Cardiac muscle cell (in vitro differentiated cells and primary cell): Measurements from ENCODE around the gene CASP10. TPM values are rescaled to one million over a fixed set of nuclear protein-coding genes. Genes with fewer than 3 reads are reported as not detected.
"Not testable (repeated sequence)": the region's sequence is repeated elsewhere in the genome, so short reads cannot be mapped to it uniquely, and the experiment has no call there.

Source experiments
- DNase-seq, 2 donors: peaks; one replicate each; pipeline versions ENCODE4 v3.0.0 to v3.0.0-alpha.2; 2010 to 2017; ENCODE audit warnings: low read depth in 1 of 2, low spot score in 1 of 2
- H3K27ac ChIP-seq: fragments of 200-600 bp; sonication (generic); 2 replicates; pipeline ENCODE4 v1.5.1; 2016
- H3K27me3 ChIP-seq: fragments of 200-600 bp; sonication (generic); 2 replicates; pipeline ENCODE4 v1.6.0; 2016; ENCODE audit warnings: control low read depth
- H3K36me3 ChIP-seq: fragments of 200-600 bp; sonication (generic); 2 replicates; pipeline ENCODE4 v1.5.1; 2016; ENCODE audit warnings: control low read depth
- H3K4me1 ChIP-seq: fragments of 200-600 bp; sonication (generic); 2 replicates; pipeline ENCODE4 v1.8.1; 2017; ENCODE audit warnings: low read depth, mild to moderate bottlenecking, mixed run types
- H3K4me3 ChIP-seq: fragments of 200-600 bp; sonication (generic); 2 replicates; pipeline ENCODE4 v1.5.1; 2016; ENCODE audit warnings: mild to moderate bottlenecking
- H3K9me3 ChIP-seq: fragments of 200-600 bp; sonication (generic); 2 replicates; pipeline ENCODE4 v1.5.1; 2017; ENCODE audit warnings: low read depth, mild to moderate bottlenecking, control low read depth
- CTCF ChIP-seq: IDR thresholded peaks from 2 replicates; pipeline ENCODE4 v1.5.1; 2012; ENCODE audit warnings: low read depth, mild to moderate bottlenecking, low read length
- polyA plus RNA-seq: library from polyadenylated mRNA; unstranded; fragments of >200 nt; fragmentation: Nextera tagmentation; extraction: Ambion mirVana; gene quantifications from 2 replicates; pipeline ENCODE4 v1.2.1, GENCODE V29; 2016
- total RNA-seq: library from RNA; depleted of rRNA; stranded (reverse); fragments of >200 nt; gene quantifications from 2 replicates; pipeline ENCODE4 v1.2.3, GENCODE V29; 2016

The CASP10 gene
- total and polyA plus RNA-seq, 2 experiments from 2014 or later: 0.45 to 0.86 TPM

- H3K27ac ChIP-seq: no peak overlapping the region
- TF ChIP-seq CTCF: no peak
- H3K36me3 ChIP-seq: no peaks in the 10 kb centered on the region
- DNase-seq: no peak
- no peaks in the 10 kb centered on the region for H3K9me3 ChIP-seq
- H3K4me1 ChIP-seq: no peaks in the 10 kb centered on the region
- no peaks in the 10 kb centered on the region for H3K27me3 ChIP-seq
- H3K4me3 ChIP-seq: no peak overlapping the region
Observed at GRCh38 chr2:201233812-201234662, 51.1 kb downstream of the CASP10 start.

- Histone ChIP-seq H3K36me3 (no peaks in the 10 kb centered on the region), H3K4me1 (no peaks in the 10 kb centered on the region), H3K4me3 (no peak overlapping the region), H3K27ac (no peak overlapping the region), H3K9me3 (no peaks in the 10 kb centered on the region), H3K27me3 (no peaks in the 10 kb centered on the region)
- DNase-seq: no peak
- no peak for TF ChIP-seq CTCF
Observed at GRCh38 chr2:201234663-201235135, 51.8 kb downstream of the CASP10 start.

- Histone ChIP-seq H3K36me3 (no peaks in the 10 kb centered on the region), H3K27me3 (no peaks in the 10 kb centered on the region), H3K27ac (no peak overlapping the region), H3K4me3 (no peak overlapping the region), H3K9me3 (no peaks in the 10 kb centered on the region), H3K4me1 (no peaks in the 10 kb centered on the region)
- DNase-seq: peak; percentile 78 to 89
- TF ChIP-seq CTCF: peak; percentile 52
Observed at GRCh38 chr2:201235860-201236811, 53.2 kb downstream of the CASP10 start.

GRCh38 chr2:201237486-201238123 lies 54.7 kb downstream of the CASP10 start:
- Histone ChIP-seq H3K9me3 (no peaks in the 10 kb centered on the region), H3K27ac (no peak overlapping the region), H3K4me1 (no peaks in the 10 kb centered on the region), H3K4me3 (no peak overlapping the region), H3K27me3 (no peaks in the 10 kb centered on the region), H3K36me3 (no peaks in the 10 kb centered on the region)
- TF ChIP-seq CTCF: no peak
- no peak for DNase-seq

GRCh38 chr2:201239167-201239935 lies 56.4 kb downstream of the CASP10 start:
- H3K4me1 ChIP-seq, H3K9me3 ChIP-seq, H3K36me3 ChIP-seq, H3K27me3 ChIP-seq, H3K4me3 ChIP-seq, H3K27ac ChIP-seq: not testable (repeated sequence)
- DNase-seq: peak in 1 of 2 donors; percentile 53
